Subcutaneous abdominal adipose tissue (tissue), 5 donors: ENCODE measurements around the gene TOR1A.

Experiments
- H3K27ac ChIP-seq: one replicate; pipeline ENCODE4 v1.7.0; 2013; ENCODE audit warnings: low read depth, mild to moderate bottlenecking, inconsistent platforms, low read length, moderate library complexity
- H3K27me3 ChIP-seq, 5 donors: one replicate each; pipeline ENCODE4 v1.7.0; 2013; ENCODE audit warnings: low read length in 5 of 5, inconsistent platforms in 1 of 5; ENCODE audit not compliant: control insufficient read depth in 5 of 5, insufficient read depth in 4 of 5
- H3K36me3 ChIP-seq, 5 donors: one replicate each; pipeline ENCODE4 v1.7.0; 2013; ENCODE audit warnings: low read length in 5 of 5; ENCODE audit not compliant: control insufficient read depth in 5 of 5, insufficient read depth in 5 of 5
- H3K4me1 ChIP-seq, 5 donors: one replicate each; pipeline ENCODE4 v1.7.0; 2013; ENCODE audit warnings: low read length in 5 of 5, mild to moderate bottlenecking in 3 of 5, moderate library complexity in 1 of 5; ENCODE audit not compliant: control insufficient read depth in 5 of 5, insufficient read depth in 5 of 5
- H3K4me3 ChIP-seq, 5 donors: one replicate each; pipeline ENCODE4 v1.7.0; 2013; ENCODE audit warnings: low read length in 5 of 5, low read depth in 1 of 5
- H3K9ac ChIP-seq, 5 donors: one replicate each; pipeline ENCODE4 v1.7.0; 2013; ENCODE audit warnings: low read length in 5 of 5, mild to moderate bottlenecking in 4 of 5, moderate library complexity in 3 of 5
- H3K9me3 ChIP-seq, 5 donors: one replicate each; pipeline ENCODE4 v1.7.0; 2013; ENCODE audit warnings: low read length in 5 of 5; ENCODE audit not compliant: control insufficient read depth in 5 of 5
- donor health status: healthy.
- donor health status: healthy.
- donor health status: healthy.
- donor health status: healthy.
- donor health status: healthy.

Gene TOR1A

GRCh38 chr9:129852579-129852978 is 28.6 kb upstream of the TOR1A start:
- Histone ChIP-seq H3K36me3 (peaks cover 11 to 73% (median 63%) of the 10 kb centered on the region in 5 donors), H3K27me3 (no peaks in the 10 kb centered on the region), H3K4me1 (no peaks in the 10 kb centered on the region), H3K4me3 (no peak overlapping the region), H3K9me3 (no peaks in the 10 kb centered on the region), H3K9ac (no peak overlapping the region), H3K27ac (no peak overlapping the region)

DNA sequence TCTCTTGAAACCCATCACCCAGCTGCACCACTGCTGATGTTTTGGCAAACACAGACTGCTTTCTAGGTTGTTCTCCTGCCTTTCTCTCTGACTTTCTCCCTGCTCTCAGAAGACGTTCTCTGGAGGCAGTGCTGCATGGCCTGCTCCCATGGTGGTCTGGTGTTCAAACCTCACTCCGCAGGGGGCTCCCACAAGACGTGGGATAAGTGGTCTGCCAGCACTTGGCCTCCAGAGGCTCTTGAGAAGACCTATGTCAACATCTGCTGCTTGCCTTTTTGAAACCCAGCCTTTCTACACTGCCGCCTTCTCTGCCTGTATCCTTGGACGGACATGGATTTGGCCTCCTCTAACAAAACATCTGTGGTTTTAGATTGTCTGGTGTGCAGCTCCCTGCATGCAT is 27.9 kb upstream of the TOR1A start:
- peaks cover 11 to 67% (median 56%) of the 10 kb centered on the region in 5 donors for H3K36me3 ChIP-seq

DNA sequence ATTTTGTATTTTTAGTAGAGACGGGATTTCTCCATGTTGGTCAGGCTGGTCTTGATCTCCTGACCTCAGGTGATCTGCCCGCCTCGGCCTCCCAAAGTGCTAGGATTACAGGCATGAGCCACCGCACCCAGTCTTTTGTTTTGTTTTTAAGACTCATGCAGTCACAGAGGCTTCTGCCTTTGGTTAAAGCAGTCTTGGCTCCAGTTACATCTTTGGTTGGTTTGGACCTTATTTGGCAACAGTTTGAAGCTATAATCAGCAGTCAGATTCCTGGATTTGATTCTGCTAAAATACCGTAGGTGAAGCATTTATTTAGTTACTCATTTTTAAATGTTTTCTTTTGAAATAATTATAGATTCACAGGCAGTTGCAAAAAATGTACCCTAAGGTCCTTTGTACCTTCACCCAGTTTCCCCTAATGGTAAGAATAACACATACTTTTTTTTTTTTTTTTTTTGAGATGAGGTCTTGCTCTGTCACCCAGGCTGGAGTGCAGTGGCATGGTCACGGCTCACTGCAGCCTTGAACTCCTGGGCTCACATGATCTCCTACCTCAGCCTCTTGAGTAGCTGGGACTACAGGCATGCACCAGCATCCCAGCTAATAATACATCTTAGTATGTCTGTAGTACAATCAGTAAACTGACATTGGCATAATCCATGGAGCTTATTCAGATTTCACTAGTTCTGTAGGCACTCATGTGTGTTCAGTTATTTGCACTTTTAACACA is 27.1 kb upstream of the TOR1A start:
- Histone ChIP-seq H3K4me1 (no peaks in the 10 kb centered on the region), H3K36me3 (peaks cover 11 to 59% (median 49%) of the 10 kb centered on the region in 5 donors), H3K27me3 (no peaks in the 10 kb centered on the region), H3K9ac (no peak overlapping the region), H3K27ac (no peak overlapping the region), H3K9me3 (no peaks in the 10 kb centered on the region), H3K4me3 (no peak overlapping the region)

More for the DNA sequence above, 27.9 kb upstream of the TOR1A start:
- H3K27ac ChIP-seq, result no peak overlapping the region
- H3K4me1 ChIP-seq, result no peaks in the 10 kb centered on the region
- no peak overlapping the region for H3K9ac ChIP-seq
- no peaks in the 10 kb centered on the region for H3K27me3 ChIP-seq
- H3K4me3 ChIP-seq, result no peak overlapping the region
- H3K9me3 ChIP-seq, result no peaks in the 10 kb centered on the region

GRCh38 chr9:129849901-129850300 is 26.0 kb upstream of the TOR1A start:
- H3K27me3 ChIP-seq, result no peaks in the 10 kb centered on the region
- H3K4me3 ChIP-seq, result no peak overlapping the region
- no peaks in the 10 kb centered on the region for H3K9me3 ChIP-seq
- no peaks in the 10 kb centered on the region for H3K4me1 ChIP-seq
- H3K36me3 ChIP-seq, result peaks cover 11 to 53% (median 43%) of the 10 kb centered on the region in 5 donors
- H3K27ac ChIP-seq, result no peak overlapping the region
- no peak overlapping the region for H3K9ac ChIP-seq

DNA sequence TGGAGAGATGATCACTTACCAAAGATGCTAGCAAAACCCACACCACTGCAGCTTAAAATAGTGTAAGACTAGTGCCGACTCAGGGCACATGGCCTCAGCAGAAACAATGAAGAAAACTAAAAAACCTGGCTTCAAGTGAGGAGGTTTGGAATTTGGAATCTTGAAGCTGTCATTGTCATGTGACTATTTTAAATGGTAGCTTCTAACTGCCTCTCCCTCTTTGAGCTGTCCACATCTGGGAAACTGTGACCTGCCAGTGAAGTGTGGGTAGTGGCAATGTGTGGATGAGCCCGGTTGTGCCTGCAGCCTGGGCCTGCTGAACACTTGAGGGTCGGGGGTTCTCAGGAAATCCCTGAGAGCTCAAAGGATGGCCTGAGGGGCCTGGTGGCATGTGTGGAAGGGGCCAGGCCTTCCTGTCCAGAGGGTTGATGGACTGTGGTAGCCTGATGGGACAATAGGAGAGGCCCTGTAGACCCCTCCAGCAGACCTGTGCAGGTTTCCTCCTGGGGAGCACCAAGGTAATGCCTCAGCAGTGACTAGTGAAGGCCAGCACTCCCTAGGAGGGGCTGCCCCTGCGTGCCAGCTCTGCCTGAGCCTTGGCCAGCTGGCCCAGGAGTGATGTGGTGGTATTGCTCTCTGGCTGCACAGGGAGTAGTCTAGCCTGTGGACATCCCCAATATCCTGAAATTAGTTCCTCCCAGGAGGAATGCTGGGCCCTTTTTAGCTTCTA is 24.9 kb upstream of the TOR1A start:
- H3K4me3 ChIP-seq, result no peak overlapping the region

DNA sequence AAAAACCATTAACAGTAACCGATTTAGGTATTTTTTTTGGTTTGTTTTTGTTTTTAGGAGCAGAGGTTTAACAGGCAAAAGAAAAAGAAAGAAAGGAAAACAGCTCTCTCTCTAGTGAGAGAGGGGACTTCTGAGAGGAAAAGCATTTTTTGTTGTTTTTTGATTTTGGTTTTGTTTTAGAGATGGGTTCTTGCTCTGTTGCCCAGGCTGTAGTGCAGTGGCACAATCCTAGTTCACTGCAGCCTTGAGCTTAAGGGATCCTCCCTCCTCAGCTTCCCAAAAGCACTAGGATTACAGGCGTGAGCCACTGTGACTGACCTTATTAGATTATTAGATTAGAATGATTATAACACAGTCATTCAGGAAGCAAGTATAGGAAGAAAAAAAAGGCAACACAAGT is 21.4 kb upstream of the TOR1A start:
- H3K9me3 ChIP-seq, result no peaks in the 10 kb centered on the region

More for the DNA sequence above, 24.9 kb upstream of the TOR1A start:
- Histone ChIP-seq H3K27ac (no peak overlapping the region), H3K9ac (no peak overlapping the region), H3K4me1 (no peaks in the 10 kb centered on the region), H3K27me3 (no peaks in the 10 kb centered on the region), H3K36me3 (peaks cover 6 to 43% (median 33%) of the 10 kb centered on the region in 5 donors), H3K9me3 (no peaks in the 10 kb centered on the region)

DNA sequence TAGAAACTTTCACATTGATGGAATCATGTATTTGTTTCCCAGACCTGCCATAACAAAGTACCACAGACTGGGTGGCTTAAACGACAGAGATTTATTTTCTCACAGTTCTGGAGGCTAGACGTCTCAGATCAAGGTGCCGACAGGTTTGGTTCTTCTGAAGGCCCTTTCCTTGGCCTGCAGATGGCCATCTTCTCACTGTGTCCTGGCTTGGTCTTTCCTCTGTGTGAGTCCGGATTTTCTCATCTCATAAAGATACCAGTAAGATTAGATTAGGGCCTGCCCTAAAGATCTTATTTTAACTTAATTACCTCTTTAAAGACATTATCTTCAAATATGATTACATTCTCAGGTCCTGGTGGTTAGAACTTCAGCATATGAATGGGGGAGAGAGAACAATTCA is 17.1 kb upstream of the TOR1A start:
- Histone ChIP-seq H3K36me3 (peaks cover 0 to 6% (median 0%) of the 10 kb centered on the region in 5 donors), H3K27me3 (no peaks in the 10 kb centered on the region), H3K27ac (no peak overlapping the region), H3K9ac (no peak overlapping the region), H3K4me1 (peaks cover 0 to 18% (median 10%) of the 10 kb centered on the region in 5 donors), H3K4me3 (no peak overlapping the region), H3K9me3 (no peaks in the 10 kb centered on the region)

More for the DNA sequence above, 21.4 kb upstream of the TOR1A start:
- H3K27me3 ChIP-seq, result no peaks in the 10 kb centered on the region
- H3K36me3 ChIP-seq, result peaks cover 0 to 16% (median 7%) of the 10 kb centered on the region in 5 donors
- no peak overlapping the region for H3K27ac ChIP-seq
- no peak overlapping the region for H3K9ac ChIP-seq
- no peak overlapping the region for H3K4me3 ChIP-seq
- H3K4me1 ChIP-seq, result no peaks in the 10 kb centered on the region

GRCh38 chr9:129840034-129840433 is 16.1 kb upstream of the TOR1A start:
- H3K9me3 ChIP-seq, result no peaks in the 10 kb centered on the region
- H3K4me1 ChIP-seq, result peaks cover 0 to 23% (median 14%) of the 10 kb centered on the region in 5 donors
- H3K4me3 ChIP-seq, result no peak overlapping the region
- no peaks in the 10 kb centered on the region for H3K27me3 ChIP-seq
- H3K27ac ChIP-seq, result no peak overlapping the region
- H3K36me3 ChIP-seq, result peaks cover 0 to 6% (median 0%) of the 10 kb centered on the region in 5 donors
- H3K9ac ChIP-seq, result no peak overlapping the region

DNA sequence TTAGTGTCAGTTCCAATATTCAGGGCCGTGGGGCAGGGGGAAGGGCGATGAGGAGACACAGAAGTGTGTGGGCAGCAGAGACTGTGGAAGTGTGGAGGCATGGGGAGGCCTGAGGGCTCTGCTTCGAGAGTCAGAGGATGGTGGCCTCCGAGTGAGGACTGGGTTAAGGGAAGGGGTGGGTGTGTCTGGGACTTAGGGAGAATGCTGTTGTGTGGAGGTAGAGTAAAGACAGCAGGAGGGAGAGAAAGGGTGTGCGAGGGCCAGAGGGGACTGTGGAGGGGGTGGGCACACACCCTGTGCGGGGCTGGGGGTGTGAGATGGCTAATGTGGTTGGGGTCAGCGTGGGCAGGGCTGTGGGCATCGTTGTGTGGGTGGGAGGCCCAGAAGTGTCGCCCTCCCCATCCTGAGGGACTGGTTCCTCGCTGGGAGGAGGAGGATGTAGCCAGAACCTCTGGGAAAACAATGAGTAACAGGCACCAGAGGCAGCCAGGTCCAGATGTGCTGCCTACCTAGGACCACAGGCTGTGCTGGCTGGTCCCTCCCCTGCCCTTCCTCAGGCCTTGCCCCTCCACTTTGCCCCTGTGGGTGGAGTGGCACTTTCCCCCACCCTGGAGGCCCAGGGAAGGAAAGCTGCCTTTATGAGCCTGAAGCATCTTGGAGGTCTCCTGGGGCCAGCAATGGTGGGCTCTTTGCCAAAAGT is 15.5 kb upstream of the TOR1A start:
- H3K27me3 ChIP-seq, result no peaks in the 10 kb centered on the region
- no peak overlapping the region for H3K4me3 ChIP-seq
- H3K9ac ChIP-seq, result no peak overlapping the region
- H3K4me1 ChIP-seq, result peaks cover under 1 to 27% (median 18%) of the 10 kb centered on the region in 5 donors
- H3K27ac ChIP-seq, result no peak overlapping the region
- H3K36me3 ChIP-seq, result peaks cover 0 to 6% (median 0%) of the 10 kb centered on the region in 5 donors
- H3K9me3 ChIP-seq, result no peaks in the 10 kb centered on the region
